Measurements from ENCODE around the gene FAM168A.

FAM168A gene, protein sequence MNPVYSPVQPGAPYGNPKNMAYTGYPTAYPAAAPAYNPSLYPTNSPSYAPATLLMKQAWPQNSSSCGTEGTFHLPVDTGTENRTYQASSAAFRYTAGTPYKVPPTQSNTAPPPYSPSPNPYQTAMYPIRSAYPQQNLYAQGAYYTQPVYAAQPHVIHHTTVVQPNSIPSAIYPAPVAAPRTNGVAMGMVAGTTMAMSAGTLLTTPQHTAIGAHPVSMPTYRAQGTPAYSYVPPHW

DNA sequence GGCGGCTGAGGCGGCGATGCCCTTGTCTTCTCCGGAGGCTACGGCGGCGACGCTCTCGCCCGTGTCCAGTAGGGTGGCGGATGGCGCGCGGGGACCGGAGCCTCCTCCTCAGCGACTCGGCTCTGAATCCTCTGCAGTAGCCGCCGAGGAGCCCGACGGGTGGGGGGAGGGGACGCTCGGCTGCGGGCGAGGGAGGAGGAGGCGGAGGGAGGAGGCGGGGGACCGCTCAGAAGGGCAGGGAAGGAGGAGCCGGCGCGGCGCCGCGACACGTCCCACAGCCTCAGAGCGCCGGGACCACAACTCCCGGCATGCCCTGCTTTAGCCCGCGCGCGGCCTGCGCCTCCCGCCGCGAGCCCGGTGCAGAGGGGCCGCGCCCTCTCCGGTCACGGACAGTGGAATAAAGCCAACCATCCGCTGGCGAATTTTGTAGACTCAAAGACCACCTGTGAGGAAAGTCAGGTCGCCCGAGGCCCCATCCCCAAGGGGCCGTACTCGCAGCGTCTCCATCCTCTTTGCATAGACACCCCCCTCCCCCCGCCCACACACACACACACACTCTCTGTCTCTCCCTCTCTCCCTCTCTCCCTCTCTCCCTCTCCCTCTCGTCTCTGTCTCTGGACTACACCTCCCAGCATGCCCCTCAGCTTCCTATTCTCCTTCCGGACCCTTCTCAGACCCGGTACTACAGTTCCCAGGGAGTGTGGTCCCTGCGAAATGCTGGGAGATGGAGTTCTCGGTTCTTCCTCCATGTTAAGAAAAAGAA, at the start of gene FAM168A:
FAM168A (minus strand) TSS at position 157 of the 763 bp plus-strand sequence. CDS start 129,638 bp downstream, outside the sequence.
- DNase-seq: peak; percentile 80 to 99 (median 96)

DNA sequence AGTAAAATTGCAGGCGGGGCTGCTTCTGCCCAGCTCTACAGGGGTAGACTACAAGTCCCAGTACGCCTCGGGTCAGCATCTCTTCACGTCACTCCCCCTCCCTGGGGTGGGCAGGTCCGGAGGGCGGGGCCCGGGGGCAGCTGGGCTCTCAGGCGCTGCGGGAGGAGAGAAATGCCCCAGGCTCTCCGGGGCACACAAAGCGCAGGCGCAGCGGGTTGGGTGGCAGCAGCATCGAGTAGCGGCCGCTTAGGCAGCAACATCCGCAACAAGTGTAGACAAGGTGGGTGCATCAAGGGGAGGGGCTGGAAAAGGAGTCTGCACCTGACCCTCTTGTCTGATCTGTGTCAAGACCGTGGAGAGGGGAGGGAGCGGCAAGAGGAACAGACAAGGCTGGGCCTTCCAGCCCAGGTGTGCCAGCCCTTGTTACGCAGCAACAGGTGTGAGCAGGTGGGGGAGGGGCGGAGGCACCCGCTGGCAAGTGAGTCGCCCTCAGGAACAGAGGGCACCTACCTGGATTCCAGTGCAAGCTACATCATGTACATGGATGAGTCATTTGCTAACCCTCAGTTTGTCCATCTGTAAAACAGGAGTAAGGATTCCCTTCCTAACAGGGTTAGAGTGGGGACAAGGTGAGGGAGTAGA, 49.7 kb upstream of the FAM168A start:
- DNase-seq: peak; percentile 60 to 98 (median 93)

DNA sequence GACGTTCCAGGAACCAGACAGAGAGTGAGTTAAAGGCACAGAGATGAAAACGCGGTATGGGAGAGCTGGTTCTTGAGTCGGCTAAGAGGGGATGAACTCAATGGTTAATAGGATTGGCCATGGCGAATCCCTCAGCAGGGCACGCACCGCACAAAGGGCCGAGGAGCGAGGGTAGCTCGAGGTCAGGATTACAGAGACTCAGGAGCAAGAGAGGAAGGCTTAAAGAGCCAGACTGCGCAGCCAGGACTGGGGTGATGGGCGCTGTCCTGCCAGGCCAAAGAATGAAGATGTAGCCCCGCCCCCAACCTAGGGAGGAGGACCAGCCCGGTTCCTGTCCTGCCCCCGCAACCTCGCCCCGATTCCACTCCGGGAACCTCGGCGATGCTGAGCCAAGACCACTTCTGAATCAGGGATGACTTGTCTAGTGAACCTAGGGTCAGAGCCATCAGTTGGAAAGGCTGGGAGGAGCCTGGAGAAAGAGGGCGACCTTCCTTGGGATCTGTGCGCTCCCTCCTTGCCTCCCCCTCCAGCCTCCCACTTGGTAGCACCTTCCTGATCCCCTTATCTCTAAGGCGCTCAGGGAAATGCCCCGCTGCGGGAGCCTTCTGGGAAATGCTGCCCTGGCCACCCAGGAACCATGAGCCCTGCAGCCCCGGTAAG, 48.2 kb upstream of the FAM168A start, which contains the start of gene PLEKHB1:
PLEKHB1 (plus strand) TSS at position 610 of the 660 bp plus-strand sequence; CDS start at position 638, 28 bp downstream.
- DNase-seq: no peak

DNA sequence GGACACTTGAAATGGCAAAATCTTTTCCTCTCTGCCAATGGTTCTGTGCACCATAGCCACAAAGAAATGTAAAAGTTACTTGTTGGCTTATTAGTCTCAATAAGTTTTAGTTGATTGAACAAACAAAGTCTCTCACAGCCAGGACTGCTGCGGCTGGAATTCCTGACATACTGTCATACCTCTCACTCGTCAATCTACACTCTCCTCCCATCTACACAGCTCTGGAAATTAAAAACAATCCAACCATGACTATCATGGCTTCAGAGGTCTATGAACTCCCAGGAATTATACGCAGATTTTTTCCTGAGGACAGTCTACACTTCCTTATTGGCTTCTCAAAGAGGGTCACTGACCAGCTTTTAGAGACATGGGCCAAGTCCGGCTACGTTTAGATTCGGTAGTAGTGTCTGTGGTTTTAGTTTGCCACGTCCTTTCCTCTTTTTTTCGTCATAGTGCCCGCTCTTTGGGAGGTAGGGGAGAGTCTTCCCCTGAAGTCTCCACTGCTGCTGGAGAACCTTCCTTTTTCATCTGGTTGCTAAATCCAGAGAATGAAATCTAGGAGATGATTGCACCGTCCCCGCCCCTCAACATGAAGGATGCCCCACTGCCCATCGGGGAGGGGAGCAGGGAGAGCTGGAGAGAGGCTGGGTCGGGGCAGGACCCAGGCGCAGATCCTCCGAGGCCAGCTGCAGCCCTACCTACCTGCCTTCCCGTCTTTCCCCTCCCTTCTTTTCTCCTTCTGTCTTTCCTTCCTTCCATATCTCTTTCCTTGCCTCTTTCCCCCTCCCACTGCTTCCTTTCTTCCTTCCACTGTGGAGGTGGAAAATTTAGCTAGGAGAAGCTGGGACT, 47.4 kb upstream of the FAM168A start:
- no peak for DNase-seq

DNA sequence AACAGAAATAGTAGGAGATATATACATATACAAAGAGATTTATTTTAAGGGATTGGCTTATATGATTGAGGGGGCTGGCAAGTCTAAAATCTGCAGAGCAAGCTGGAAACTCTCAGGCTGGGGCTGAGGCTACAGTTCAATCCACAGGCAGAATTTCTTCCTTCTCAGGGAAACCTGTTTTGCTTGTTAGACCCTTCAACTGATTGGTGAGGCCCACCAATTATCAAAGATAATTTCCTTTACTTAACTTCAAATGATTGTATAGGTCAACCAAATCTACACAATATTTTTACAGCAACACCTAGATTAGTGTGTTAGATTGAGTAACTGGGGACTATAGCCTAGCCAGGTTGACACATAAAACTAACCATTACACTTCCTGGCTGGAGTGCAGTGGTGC, 43.8 kb upstream of the FAM168A start:
- no peak for DNase-seq

DNA sequence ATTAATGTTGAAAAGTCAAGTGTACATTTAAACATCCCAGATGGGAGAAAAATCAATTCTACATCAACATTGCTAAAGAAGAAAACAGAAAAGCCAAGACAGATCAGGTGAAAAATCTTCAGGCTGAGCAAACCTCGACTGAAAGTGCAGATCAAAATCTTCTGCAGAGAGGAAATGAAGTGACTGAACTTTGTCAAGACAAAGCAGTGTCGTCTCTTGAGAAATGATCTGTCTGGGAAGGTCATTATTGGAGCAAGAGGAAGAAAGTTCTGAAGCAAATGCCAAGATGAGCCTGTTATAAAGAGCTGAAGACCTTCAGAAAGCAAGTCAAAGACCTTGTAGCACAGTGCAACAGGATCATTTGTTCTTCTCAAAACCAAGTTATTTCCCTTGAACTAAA, 42.7 kb upstream of the FAM168A start:
- no peak for DNase-seq

DNA sequence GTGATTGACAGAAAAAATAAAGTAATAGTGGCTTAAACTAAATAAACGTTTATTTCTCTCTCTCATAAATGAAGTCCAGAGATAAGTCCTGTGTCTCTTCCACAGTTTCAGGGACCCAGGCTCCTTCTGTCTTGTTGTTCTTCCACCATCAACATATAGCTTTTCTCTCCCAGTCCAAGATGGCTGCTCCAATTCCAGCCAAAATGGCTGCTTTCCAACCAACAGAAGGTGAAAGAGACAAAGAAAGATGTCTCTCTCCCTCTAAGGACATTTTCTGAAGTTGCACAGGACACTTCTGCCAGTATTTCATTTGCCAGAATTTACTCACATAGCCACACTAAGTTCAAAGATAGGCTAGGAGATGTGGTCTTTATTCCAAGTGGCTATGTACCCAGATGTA, 39.1 kb upstream of the FAM168A start:
- DNase-seq: no peak

DNA sequence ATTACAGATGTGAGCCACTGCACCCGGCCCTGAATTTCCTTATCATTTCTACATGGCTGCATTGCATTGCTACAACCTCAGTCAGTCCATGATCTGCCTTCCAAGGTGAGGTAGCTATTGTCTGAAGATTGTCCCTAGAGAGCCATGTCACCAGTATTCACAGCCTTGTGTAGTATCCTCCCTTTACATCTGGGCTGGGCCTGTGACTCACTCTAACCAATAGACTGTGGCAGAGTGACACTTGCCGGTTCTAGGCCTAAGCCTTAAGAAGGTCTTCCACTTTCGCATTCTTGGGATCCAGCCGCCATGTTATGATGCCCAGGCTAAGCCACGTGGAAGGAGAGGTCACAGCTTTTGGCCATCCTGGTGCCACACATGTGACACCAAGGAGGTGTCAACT, 38.3 kb upstream of the FAM168A start:
- no peak for DNase-seq

DNA sequence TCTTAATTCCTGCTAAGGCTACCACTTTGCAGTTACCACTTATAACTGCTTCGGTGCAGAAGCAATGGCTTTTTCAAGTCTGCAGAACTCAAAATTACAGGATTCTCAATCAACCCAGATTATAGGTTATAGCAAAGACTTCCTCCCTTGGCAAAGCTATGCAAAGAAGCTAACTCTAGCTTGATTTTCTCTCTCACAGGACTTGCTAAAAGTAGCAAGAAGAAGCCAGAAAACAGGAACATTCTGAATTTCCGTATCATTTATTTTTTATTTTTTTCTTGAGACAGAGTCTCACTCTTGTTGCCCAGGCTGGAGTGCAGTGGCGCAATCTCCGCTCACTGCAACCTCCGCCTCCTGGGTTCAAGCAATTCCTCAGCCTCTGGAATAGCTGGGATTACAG, 37.8 kb upstream of the FAM168A start:
- DNase-seq: no peak

DNA sequence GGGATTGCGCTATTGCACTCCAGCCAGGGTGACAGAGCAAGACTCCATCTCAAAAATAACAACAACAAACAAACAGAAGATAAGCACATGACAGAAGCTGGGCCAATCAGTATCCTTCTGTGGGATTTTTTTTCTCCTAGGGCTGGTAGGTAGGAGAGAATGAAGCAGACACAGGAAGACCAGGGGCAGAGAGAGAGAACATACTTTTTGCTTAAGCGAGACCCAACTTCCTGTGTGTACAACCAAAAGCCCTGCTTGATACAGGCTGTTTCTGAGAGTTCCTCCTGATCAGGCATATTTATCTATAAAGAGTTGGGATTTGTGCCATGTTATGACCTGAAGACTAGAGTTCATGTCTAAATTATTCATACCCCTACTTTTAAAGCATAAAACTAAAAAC, 36.1 kb upstream of the FAM168A start:
- DNase-seq: no peak

DNA sequence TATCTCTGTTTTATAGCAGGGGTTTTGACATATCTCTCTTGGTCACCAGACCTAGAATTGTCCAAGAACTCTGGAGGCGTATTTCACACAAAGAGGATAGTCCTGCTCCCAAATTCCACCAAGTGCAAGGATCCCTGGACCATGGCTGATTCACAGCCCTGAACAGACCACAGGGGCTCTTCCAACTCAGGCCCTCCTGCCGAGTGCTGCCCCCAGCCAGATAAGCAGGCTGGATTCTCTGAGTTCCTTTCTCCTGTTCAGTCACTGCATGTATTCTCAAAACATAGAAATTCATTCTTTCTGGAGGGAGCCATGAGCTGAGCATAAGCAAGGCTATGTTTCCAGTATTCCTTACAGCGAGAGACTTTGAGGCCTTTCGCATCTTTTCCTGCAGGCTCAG, 35.1 kb upstream of the FAM168A start:
- DNase-seq: no peak

DNA sequence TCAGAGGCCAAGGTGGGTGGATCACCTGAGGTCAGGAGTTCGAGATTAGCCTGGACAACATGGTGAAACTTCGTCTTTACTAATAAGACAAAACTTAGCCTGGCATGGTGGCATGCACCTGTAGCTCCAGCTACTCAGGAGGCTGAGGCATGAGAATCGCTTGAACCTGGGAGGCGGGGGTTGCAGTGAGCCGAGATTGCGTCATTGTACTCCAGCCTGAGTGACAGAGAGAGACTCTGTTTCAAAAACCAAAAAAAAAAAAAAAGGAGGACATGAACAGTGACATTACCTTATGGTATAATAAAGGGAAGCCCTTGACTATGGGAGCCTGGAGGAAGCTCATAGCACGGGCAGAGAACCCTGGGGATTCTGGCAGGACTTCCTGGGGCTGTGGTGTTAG, 32.0 kb upstream of the FAM168A start:
- no peak for DNase-seq

DNA sequence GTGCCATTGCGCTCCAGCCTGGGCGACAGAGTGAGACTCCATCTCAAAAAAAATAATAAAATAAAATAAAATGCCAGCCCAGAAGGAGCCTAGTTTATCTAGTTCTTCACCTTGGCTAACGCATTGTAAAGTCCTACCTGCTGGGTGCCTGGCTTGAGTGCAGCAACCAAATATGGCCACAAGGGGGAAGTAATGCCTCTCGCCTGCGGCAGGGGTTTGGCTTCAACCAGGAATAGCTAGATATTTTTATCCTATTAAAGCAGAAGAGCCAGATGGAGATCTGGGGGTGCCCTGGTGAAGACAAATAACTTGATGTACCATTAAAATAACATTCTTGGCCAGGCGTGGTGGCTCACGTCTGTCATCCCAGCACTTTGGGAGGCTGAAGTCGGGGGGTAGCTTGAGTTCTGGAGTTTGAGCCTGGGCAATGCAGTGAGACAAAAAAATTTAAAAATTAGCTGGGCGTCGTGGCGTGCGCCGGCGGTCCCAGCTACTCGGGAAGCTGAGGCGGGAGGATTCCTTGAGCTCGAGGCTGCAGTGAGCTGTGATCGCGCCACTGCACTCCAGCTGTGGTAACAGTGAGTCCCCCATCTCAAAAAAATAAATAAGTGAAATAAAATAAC, 27.9 kb upstream of the FAM168A start:
- DNase-seq: peak in 52 of 56 donors; percentile 6 to 88 (median 61)

DNA sequence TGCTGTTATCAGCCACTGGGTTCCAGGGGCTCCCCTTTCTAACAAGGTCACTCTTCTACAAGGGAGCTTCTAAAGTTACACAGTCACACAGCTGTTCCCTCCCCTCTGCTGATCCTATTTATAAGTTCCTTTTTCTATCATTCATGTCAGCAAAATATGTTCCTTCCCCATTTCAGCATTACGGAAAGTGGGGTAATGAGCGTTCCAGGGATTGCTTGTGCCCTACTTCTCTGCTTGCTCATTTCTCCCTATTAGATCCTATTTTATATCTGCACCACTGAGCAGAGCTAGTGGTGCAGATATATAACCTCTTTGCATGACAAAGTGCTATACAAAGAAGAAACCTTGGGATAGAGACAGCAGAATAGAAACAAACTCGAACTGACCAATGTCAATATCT, 25.8 kb upstream of the FAM168A start:
- DNase-seq: no peak

DNA sequence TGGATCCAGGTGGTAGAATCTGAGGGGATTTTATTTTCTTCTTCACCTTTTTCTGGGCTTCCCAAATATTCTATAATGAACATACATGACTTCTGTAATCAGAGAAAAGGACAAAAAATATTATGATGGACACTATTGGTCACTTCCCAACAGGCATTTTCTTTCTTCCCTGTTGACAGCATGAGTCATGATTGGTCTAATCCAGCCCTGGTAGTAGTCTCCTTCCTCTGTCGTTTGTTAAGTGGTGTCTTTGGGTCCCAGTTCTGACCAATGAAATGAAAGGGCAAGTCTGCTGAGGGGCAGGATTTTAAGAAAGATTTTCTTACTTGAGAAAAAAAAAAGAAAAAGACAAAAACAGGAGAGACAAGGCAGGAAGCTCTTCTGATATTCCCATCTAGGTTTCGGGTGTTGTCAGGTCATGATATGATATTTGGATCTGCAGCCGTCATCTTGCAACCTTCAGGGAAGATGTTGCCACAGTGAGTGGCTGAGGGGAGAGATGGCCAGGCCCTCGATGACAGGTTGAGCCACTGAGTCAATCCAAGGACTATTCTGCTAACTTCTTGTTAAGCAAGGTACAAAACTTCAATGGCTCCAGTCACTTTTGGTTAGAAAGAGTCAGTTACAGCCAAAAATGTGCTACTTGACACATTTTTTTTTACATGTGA, 25.1 kb upstream of the FAM168A start:
- DNase-seq: no peak

DNA sequence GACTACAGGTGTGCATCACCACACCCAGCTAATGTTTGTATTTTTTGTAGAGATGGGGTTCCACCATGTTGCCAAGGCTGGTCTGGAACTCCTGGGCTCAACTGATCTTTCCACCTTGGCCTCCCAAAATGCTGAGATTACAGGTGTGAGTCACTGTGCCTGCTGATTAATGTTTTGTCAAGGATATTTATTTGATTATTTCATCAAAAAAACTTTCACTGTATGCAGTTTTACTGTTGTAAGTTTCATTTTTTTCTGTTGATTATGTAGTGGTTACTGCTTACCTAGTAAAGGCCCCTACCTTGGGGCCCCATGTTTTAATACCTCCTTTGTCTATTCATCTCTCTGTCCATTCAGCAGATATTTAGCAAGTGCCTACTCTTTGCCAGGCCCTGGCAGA, 16.7 kb upstream of the FAM168A start:
- DNase-seq: no peak

DNA sequence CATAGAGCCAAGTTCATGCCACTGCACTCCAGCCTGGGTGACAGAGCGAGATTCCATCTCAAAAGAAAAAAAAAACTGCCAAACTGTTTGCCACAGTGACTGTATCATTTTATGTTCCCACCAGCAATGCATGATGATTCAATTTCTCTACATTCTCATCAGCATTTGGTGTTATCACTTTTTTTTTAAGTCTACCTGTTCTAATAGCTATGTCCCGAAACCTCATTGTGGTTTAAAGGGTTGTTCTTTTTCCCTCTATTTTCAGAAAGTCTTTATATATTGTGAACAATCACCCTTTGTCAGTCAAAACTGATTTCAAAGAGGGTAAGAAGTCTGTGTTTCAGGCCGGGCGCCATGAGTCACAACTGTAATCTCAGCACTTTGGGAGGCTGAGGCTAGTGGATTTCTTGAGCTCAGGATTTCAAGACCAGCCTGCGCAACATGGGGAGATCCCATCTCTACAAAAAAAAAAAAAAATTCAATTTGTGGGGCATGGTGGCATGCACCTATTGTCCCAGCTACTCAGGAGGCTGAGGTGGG, 14.8 kb upstream of the FAM168A start:
- no peak for DNase-seq

DNA sequence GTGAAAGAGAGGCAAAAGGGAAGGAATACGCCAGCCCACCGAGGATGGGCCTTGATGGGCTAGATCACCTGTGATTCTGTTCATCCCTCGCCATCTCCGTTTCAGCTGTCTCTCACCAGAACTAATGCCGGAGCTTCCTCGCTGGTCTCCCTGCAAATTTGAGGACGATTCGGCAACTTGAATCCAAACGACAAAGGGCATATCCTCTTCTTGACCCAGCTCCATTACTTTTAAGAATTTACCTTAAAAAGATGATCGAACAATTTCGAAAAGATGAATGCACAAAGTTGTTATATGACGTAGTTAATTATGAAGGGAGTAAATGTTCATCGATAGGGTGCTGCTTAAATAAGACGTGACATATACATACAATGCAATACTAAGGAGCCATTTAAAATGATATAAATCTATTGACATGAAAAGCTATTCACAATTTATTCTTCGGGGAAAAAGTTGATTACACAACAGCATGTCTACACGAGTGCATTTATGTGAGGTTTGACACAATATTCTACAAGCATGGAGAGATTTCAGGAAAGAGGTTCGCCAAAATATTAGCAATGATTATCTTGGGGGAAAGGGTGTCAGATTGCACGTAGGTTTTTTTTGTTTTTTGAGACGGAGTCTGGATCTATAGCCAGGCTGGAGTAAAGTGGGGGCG, 937 bp upstream of the FAM168A start:
- no peak for DNase-seq
